HG02610 (cell line): Measurements from ENCODE around the gene IFNAR2.
"Not testable (repeated sequence)": the region's sequence is repeated elsewhere in the genome, so short reads cannot be mapped to it uniquely, and the experiment has no call there.

ENCODE experiments used
- ATAC-seq: cut with Tn5 transposase; IDR thresholded peaks from one replicate; pipeline ENCODE4 v1.9.1; 2021; ENCODE audit warnings: mild to moderate bottlenecking, moderate library complexity; ENCODE audit not compliant: unreplicated experiment

Gene IFNAR2

GRCh38 chr21:33212159-33212851, 17.4 kb upstream of the IFNAR2 start:
- ATAC-seq = no peak

- ATAC-seq = no peak
These were observed 15.7 kb upstream of the IFNAR2 start for GRCh38 chr21:33214056-33214455.

- ATAC-seq = no peak
These were observed 12.6 kb upstream of the IFNAR2 start for GRCh38 chr21:33217138-33217520.

GRCh38 chr21:33219300-33219699, 10.4 kb upstream of the IFNAR2 start:
- ATAC-seq = no peak

- ATAC-seq = no peak
These were observed 9.8 kb upstream of the IFNAR2 start for GRCh38 chr21:33219954-33220353.

- ATAC-seq = not testable (repeated sequence)
These were observed 4.4 kb upstream of the IFNAR2 start for GRCh38 chr21:33225376-33225775.

- ATAC-seq = no peak
These were observed 1.3 kb upstream of the IFNAR2 start for GRCh38 chr21:33228455-33228854.

GRCh38 chr21:33229099-33229783, 497 bp upstream of the IFNAR2 start:
- ATAC-seq = no peak

- ATAC-seq = no peak
These were observed 997 bp downstream of the IFNAR2 start for GRCh38 chr21:33230545-33231324.

GRCh38 chr21:33231526-33231925, 1.8 kb downstream of the IFNAR2 start:
- ATAC-seq = no peak

GRCh38 chr21:33232291-33233034, 2.7 kb downstream of the IFNAR2 start:
- ATAC-seq = no peak

GRCh38 chr21:33234635-33235520, 5.1 kb downstream of the IFNAR2 start:
- ATAC-seq = no peak

GRCh38 chr21:33236013-33236686, 6.4 kb downstream of the IFNAR2 start:
- ATAC-seq = no peak

- no peak for ATAC-seq
These were observed 7.0 kb downstream of the IFNAR2 start for GRCh38 chr21:33236766-33237165.

GRCh38 chr21:33237486-33237885, 7.7 kb downstream of the IFNAR2 start:
- no peak for ATAC-seq

- no peak for ATAC-seq
These were observed 8.4 kb downstream of the IFNAR2 start for GRCh38 chr21:33238146-33238545.

GRCh38 chr21:33238565-33239255, 9.0 kb downstream of the IFNAR2 start:
- ATAC-seq = peak; percentile 73

- not testable (repeated sequence) for ATAC-seq
These were observed 9.9 kb downstream of the IFNAR2 start for GRCh38 chr21:33239559-33240127.

- ATAC-seq = no peak
These were observed 10.7 kb downstream of the IFNAR2 start for GRCh38 chr21:33240404-33240803.
